ENCODE measurements around the gene NCR3LG1.

The NCR3LG1 gene

GRCh38 chr11:17391493-17392355 lies 40.1 kb downstream of the NCR3LG1 start:
- no peak for TF ChIP-seq CTCF (IDR thresholded peaks at IDR 0.05; ENCODE audit: insufficient read depth, low read depth, low read length, missing control alignments)
- DNase-seq (ENCODE audit: low read depth), result no peak
- H3K4me3 ChIP-seq (ENCODE audit: low read length), result no peak overlapping the region

DNA sequence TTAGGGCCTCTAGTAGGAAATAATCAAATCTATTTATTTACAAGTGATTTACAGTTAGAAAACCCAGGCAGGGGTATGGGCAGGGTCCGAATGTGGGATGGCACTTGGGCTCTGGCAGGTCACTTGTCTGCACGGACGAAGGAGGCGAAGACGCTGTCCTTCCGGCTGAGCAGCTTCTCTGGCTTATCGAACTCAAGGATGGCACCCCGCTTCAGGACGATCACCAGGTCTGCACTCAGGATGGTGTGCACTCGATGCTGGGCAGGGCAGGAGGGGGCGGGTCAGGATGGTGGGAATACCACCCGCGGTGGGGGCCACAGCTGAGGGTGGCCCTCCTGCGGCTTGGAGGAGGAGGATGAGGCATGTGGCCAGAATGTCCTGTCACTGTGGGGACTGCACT lies 41.3 kb downstream of the NCR3LG1 start:
- DNase-seq (ENCODE audit: low read depth), result no peak
- TF ChIP-seq CTCF (IDR thresholded peaks at IDR 0.05; ENCODE audit: insufficient read depth, low read depth, low read length, missing control alignments), result no peak
- no peak overlapping the region for H3K4me3 ChIP-seq (ENCODE audit: low read length)

DNA sequence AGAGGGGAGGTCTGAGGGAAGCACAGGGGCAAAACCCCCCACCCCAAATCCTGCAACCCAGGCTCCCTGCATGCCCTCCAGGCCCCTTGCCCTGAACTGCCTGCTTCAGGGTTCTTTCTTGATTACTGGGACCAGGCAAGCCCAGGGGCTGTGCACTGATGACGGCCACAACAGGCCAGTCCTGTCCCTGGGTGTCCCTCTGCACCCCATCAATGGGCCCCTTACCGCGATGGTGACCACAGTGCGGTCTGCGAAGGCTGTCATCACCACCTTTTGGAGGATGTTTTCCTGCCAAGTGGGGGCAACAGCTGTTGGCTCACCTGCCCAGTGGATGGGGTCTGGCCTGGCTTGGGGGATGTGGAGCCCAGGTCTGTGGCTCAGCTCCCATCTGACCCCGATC lies 41.9 kb downstream of the NCR3LG1 start:
- TF ChIP-seq CTCF (IDR thresholded peaks at IDR 0.05; ENCODE audit: insufficient read depth, low read depth, low read length, missing control alignments), result no peak
- DNase-seq (ENCODE audit: low read depth), result no peak
- no peak overlapping the region for H3K4me3 ChIP-seq (ENCODE audit: low read length)

GRCh38 chr11:17394743-17395390 lies 43.3 kb downstream of the NCR3LG1 start:
- H3K4me3 ChIP-seq (ENCODE audit: low read length), result no peak overlapping the region
- no peak for DNase-seq (ENCODE audit: low read depth)
- no peak for TF ChIP-seq CTCF (IDR thresholded peaks at IDR 0.05; ENCODE audit: insufficient read depth, low read depth, low read length, missing control alignments)

DNA sequence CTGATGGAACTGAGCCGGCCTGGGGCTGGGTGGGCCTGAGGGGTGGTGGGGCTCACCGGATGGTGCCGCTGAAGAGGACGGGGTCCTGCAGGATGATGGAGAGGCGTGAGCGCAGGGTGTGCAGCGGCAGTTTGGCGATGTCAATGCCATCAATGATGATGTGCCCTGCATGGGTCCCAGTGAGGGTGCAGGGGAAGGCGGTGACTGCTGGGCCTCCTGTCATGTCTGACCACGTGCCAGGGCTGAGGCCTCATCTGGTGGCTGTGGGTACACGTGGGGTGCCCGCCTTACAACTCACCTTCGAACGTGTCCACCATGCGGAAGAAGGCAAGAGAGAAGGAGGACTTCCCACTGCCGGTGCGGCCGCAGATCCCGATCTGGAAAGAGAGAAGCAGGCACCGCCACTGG lies 44.0 kb downstream of the NCR3LG1 start:
- H3K4me3 ChIP-seq (ENCODE audit: low read length), result no peak overlapping the region
- TF ChIP-seq CTCF (IDR thresholded peaks at IDR 0.05; ENCODE audit: insufficient read depth, low read depth, low read length, missing control alignments), result no peak
- no peak for DNase-seq (ENCODE audit: low read depth)

DNA sequence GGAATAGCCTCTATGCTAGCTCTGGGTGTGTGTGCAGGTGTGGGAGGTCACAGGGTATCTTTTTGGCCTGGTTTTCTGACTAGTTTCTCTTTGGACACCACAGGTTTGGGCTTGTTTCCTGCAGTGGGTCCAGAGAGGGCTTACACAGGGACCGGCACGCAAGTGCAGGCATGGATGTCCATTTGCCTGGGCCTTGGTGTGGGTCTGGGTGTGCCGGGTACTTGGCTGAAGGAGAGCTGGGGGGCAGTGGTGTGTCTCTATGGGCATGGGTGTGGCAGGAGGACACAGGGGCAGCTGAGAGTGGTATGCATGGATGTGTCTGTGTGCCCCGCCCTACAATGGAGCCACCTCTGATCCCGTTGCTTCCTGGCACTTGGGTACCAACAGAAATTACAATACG lies 44.4 kb downstream of the NCR3LG1 start:
- H3K4me3 ChIP-seq (ENCODE audit: low read length), result no peak overlapping the region
- no peak for DNase-seq (ENCODE audit: low read depth)
- TF ChIP-seq CTCF (IDR thresholded peaks at IDR 0.05; ENCODE audit: insufficient read depth, low read depth, low read length, missing control alignments), result no peak
